ENCODE data around the gene C1GALT1.

The C1GALT1 gene

GRCh38 chr7:7272294-7272693 lies 90.0 kb downstream of the C1GALT1 start:
- no peak for DNase-seq (ENCODE audit: low read depth in 3 of 3)

GRCh38 chr7:7274782-7275181 lies 92.4 kb downstream of the C1GALT1 start:
- no peak for DNase-seq (ENCODE audit: low read depth in 3 of 3)

DNA sequence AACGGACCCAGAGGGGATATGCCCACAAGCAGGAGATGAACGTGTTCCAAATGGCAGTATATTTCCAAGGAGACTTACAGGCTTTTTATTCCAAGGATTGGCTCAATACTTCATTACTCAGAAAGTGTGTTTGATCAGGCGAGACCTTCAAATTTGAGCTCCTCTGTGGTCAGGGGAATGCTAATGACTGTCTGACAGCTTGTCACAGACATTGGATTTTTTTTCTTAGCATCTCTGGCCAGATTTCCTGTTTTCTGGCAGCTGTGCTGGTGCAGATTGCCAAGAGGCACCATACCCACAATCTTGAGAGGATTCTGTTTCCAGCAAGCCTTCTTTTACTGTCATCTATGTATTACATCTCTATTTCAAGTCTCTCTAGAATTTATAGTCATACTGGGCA lies 93.8 kb downstream of the C1GALT1 start:
- DNase-seq (ENCODE audit: low read depth in 3 of 3): no peak

DNA sequence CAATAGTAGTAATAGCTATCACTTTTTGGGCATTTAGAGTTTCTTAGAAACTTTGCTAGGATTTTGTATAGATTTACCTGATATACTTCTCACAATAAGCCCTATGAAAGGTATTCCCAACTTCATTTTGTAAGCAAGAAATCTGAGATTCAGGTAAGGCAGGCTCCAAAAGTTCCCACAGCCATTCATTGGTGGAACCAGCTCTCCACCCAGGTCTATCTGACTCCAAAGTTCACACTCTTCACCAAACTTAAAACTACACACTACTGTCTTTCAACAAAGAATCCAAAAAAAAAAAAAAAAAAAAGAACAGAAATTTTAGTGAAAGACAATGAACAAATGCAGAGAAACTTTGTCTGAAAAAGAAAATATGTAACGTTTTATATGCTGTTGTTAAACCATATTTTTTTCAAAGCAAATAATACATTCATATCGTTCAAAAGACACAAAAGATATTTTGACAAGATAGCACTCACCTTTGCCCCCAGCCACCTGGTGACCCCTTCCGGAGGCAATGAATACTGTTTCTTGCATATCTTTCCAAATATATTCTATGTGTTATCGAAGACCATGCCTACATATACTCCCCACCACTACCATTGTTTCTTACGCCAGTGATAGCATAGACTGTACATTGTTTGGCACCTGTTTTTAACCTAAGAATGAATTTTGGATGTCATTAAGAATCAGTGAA lies 108.2 kb downstream of the C1GALT1 start:
- DNase-seq (ENCODE audit: low read depth in 3 of 3): no peak

DNA sequence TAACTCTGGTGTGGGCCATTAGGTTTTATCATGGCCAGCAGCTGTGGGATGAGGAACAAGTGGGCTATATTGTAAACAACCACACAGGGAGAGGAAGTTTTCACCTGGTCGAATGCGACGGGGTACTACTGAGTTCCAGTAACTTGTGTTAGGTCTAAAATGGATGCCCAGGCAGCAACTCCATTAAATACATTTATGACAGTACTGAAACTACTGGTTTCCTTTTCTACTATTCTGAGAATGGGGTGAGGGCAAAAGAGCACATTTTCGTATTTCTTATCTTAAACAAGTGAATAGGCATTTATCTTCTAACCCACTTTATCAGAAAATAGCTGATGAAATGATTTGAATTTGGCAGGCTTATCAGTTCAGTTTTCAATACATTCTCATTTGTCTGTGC lies 109.7 kb downstream of the C1GALT1 start:
- no peak for DNase-seq (ENCODE audit: low read depth in 3 of 3)

DNA sequence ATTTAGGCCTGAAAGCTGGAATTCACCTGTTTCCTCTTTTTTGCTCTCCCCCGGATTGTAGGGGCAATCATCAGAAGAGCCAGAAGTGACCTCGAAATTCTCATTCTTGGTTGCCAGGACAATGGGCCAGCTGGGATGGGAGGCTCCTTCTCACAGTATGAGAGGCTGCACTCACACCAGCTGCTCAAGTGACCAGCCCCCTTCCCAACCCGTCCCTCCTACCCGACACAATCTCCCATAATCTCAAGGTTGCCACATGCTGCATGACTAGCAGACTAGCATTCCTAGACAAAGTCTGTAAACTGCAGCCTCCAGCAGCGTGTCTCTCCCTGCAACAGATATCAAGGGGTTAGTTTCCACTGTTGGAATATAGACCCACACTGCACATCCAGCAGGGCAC lies 110.3 kb downstream of the C1GALT1 start:
- DNase-seq (ENCODE audit: low read depth in 3 of 3): no peak

GRCh38 chr7:7293092-7293491 lies 110.7 kb downstream of the C1GALT1 start:
- DNase-seq (ENCODE audit: low read depth in 3 of 3): no peak

GRCh38 chr7:7294911-7295310 lies 112.6 kb downstream of the C1GALT1 start:
- DNase-seq (ENCODE audit: low read depth in 3 of 3): no peak

Data from stimulated activated CD4-positive, alpha-beta T cell treated with anti-CD3 and anti-CD28 coated beads, TNF-alpha, amount 100 ng/mL, for 24 hours (primary cell).